Glutamatergic neuron (in vitro differentiated cells): Measurements from ENCODE around the gene GRM4. TPM values are rescaled to one million over a fixed set of nuclear protein-coding genes. Genes with fewer than 3 reads are reported as not detected.
A peak's percentile ranks its signal among the peaks of the same experiment; 100 is the strongest.

Source experiments
- DNase-seq: peaks from one replicate; pipeline ENCODE4 v3.0.0; 2022
- H3K27ac Mint-ChIP-seq: one replicate; pipeline ENCODE4 v1.8.0; 2020; ENCODE audit warnings: mild to moderate bottlenecking, mixed read lengths, inconsistent platforms; ENCODE audit not compliant: unreplicated experiment
- H3K27me3 Mint-ChIP-seq: one replicate; pipeline ENCODE4 v1.8.0; 2020; ENCODE audit warnings: mild to moderate bottlenecking, moderate library complexity, mixed read lengths, inconsistent platforms; ENCODE audit not compliant: unreplicated experiment
- H3K36me3 Mint-ChIP-seq: one replicate; pipeline ENCODE4 v1.8.0; 2020; ENCODE audit warnings: mild to moderate bottlenecking, mixed read lengths, inconsistent platforms; ENCODE audit not compliant: unreplicated experiment
- H3K4me1 Mint-ChIP-seq: one replicate; pipeline ENCODE4 v1.8.0; 2020; ENCODE audit warnings: mild to moderate bottlenecking, low read depth, mixed read lengths, inconsistent platforms; ENCODE audit not compliant: unreplicated experiment
- H3K4me3 Mint-ChIP-seq: one replicate; pipeline ENCODE4 v1.8.0; 2020; ENCODE audit warnings: mild to moderate bottlenecking, mixed read lengths, inconsistent platforms; ENCODE audit not compliant: unreplicated experiment
- H3K9me3 Mint-ChIP-seq: one replicate; pipeline ENCODE4 v1.8.0; 2020; ENCODE audit warnings: mild to moderate bottlenecking, moderate library complexity, mixed read lengths, inconsistent platforms; ENCODE audit not compliant: unreplicated experiment
- total RNA-seq: library from RNA; stranded (reverse); fragmentation: NEBNext Ultra II Directional; extraction: Animal tissue kit (Norgen Biotek cat#: 25700); gene quantifications from one replicate; pipeline ENCODE4 v1.2.1, GENCODE V29; 2021; ENCODE audit not compliant: unreplicated experiment
- TF ChIP-seq, protein P1 (sequence below): fragments of 200-600 bp; sonication (generic); IDR thresholded peaks from one replicate; pipeline ENCODE4 v1.5.0; 2021; ENCODE audit not compliant: partially characterized antibody, unreplicated experiment

GRM4 gene
- total RNA-seq, 1 donor from 2014 or later = 119 TPM

DNA sequence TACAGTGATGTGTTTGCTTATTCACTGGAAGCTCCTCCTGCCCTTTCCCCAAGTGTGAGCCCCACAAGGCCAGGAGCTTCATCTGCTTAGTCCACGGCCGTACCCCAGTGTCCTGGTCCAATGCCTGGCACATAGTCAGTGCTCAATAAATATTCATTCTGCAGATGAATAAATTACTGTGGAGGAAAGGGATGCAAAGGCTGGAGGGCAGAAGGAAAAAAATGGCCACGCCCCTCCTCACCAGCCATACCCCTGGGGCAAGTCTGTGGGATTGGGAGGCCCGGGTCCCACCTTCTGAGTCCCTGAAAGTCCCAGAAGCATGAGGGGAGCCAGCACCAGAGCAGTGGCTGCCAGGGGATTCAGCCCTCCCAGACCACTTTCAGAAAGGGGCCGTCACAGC is 65.5 kb downstream of the GRM4 start:
- Mint-ChIP-seq H3K27me3 (peaks cover 12% of the 10 kb centered on the region), H3K4me3 (no peak overlapping the region), H3K27ac (peak overlapping the region; percentile 59), H3K9me3 (peaks cover 20% of the 10 kb centered on the region), H3K36me3 (no peaks in the 10 kb centered on the region), H3K4me1 (peaks cover 73% of the 10 kb centered on the region)
- TF ChIP-seq, protein P1, sequence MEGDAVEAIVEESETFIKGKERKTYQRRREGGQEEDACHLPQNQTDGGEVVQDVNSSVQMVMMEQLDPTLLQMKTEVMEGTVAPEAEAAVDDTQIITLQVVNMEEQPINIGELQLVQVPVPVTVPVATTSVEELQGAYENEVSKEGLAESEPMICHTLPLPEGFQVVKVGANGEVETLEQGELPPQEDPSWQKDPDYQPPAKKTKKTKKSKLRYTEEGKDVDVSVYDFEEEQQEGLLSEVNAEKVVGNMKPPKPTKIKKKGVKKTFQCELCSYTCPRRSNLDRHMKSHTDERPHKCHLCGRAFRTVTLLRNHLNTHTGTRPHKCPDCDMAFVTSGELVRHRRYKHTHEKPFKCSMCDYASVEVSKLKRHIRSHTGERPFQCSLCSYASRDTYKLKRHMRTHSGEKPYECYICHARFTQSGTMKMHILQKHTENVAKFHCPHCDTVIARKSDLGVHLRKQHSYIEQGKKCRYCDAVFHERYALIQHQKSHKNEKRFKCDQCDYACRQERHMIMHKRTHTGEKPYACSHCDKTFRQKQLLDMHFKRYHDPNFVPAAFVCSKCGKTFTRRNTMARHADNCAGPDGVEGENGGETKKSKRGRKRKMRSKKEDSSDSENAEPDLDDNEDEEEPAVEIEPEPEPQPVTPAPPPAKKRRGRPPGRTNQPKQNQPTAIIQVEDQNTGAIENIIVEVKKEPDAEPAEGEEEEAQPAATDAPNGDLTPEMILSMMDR = no peak
- DNase-seq = no peak

DNA sequence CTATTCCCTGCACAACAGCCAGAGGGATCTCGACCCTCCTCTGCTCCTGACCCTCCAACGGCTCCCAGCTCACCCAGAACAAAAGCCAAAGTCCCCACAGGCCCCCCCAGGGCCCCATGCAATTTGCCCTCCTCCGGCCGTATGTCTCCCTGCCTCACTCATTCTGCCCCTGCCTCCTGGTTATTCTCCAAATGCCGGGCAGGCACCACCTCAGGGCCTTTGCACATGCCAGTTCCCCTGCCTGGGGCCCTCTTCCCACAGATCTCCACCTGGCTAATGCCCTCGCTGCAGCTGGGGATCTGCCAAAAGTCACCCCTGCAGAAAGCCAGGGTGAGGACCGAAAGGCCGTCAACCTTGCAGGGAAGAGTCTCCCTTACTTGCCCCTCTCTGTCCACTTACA is 66.0 kb downstream of the GRM4 start:
- H3K27ac Mint-ChIP-seq = peak overlapping the region; percentile 59
- no peak overlapping the region for H3K4me3 Mint-ChIP-seq
- no peak for DNase-seq
- TF ChIP-seq, protein P1 = no peak
- peaks cover 14% of the 10 kb centered on the region for H3K27me3 Mint-ChIP-seq
- H3K9me3 Mint-ChIP-seq = peaks cover 20% of the 10 kb centered on the region
- H3K4me1 Mint-ChIP-seq = peaks cover 76% of the 10 kb centered on the region
- no peaks in the 10 kb centered on the region for H3K36me3 Mint-ChIP-seq

DNA sequence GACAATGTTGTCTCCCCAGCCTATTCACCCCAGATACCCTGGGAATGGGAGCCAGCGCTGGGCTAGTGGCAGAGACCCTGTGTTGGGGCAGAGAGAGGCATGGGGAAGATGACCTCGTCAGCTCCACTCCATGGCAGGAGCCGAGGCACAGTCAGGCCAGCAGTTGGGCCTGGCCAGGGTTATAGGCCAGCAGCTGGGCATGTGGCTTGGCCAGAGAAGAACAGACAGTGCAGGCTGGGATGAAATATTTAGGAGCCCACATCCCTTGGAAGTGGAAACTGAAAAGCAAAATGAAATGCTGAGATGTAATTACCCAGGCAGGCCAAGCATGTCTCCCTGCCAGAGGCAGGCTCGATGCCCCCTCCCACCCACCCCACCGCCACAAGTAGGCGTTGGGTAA is 70.0 kb downstream of the GRM4 start:
- no peak for DNase-seq
- peaks cover 13% of the 10 kb centered on the region for H3K9me3 Mint-ChIP-seq
- no peaks in the 10 kb centered on the region for H3K36me3 Mint-ChIP-seq
- peaks cover 47% of the 10 kb centered on the region for H3K4me1 Mint-ChIP-seq
- TF ChIP-seq, protein P1 = no peak
- H3K4me3 Mint-ChIP-seq = no peak overlapping the region
- H3K27me3 Mint-ChIP-seq = peaks cover 9% of the 10 kb centered on the region
- H3K27ac Mint-ChIP-seq = no peak overlapping the region

DNA sequence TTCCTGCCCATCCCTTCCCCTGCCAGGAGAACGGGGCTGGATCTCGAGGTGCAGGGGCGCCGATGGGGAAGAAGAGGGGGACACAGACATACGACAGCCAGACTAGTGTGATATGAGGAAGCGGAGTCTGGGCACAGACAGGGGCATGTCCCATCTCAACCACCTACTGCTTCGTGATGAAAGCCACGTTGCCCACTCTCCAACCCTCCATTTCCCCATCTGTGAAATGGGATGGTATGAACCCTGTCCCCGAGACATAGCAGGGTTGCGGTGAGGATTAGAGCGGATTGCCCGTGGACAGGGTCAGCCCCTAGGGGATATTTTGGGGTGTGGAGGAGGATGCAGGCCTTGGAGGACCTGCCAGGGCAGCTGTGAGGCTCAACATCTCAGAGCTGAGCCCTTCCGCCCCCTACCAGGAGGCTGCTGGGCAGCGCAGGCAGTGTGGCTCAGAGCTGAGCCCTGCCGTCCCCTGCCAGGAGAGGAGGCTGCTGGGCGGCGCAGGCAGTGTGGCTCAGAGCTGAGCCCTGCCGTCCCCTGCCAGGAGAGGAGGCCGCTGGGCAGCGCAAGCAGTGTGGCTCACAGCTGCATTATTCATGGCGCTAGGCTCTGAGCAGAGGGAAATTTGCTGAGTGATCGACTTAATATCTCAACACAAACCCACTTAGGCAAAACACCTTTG is 71.7 kb downstream of the GRM4 start:
- H3K27me3 Mint-ChIP-seq = peaks cover 17% of the 10 kb centered on the region
- no peak overlapping the region for H3K4me3 Mint-ChIP-seq
- H3K27ac Mint-ChIP-seq = no peak overlapping the region
- peaks cover 45% of the 10 kb centered on the region for H3K4me1 Mint-ChIP-seq
- H3K36me3 Mint-ChIP-seq = no peaks in the 10 kb centered on the region
- TF ChIP-seq, protein P1 = no peak
- peaks cover 17% of the 10 kb centered on the region for H3K9me3 Mint-ChIP-seq
- no peak for DNase-seq

DNA sequence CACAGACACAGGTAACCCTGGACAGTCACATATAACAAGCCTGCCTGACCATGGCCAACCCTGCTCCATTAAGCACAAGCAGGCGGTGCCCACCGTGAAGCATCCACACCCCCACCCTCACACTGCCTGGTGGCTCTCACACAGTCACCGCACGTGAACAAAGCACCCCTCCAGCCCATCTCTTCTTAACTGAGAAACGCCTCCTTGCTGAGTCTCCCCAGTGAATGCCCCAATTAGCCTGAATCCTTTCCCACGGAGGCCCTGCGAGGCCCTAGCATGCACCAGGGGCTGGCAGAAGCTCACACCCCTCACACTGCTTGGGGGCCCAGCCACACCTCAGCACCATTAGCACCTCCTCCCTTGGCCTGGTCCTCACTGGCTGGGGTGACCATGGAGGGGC is 72.3 kb downstream of the GRM4 start:
- Mint-ChIP-seq H3K4me3 (no peak overlapping the region), H3K27ac (no peak overlapping the region), H3K9me3 (peaks cover 14% of the 10 kb centered on the region), H3K4me1 (peaks cover 41% of the 10 kb centered on the region), H3K36me3 (no peaks in the 10 kb centered on the region), H3K27me3 (peaks cover 13% of the 10 kb centered on the region)
- no peak for DNase-seq
- TF ChIP-seq, protein P1 = no peak
